ENCODE results near the gene APOL6.

The APOL6 gene

GRCh38 chr22:35648066-35649025 is at the start of gene APOL6:
Gene APOL6 (plus strand): TSS chr22:35648446. CDS start chr22:35656426, 7,980 bp downstream.
- peak; percentile 81 for DNase-seq (ENCODE audit: low read depth)

GRCh38 chr22:35599364-35599763 is 48.9 kb upstream of the APOL6 start:
- no peak for DNase-seq (ENCODE audit: low read depth)

- no peak for DNase-seq (ENCODE audit: low read depth)
These were observed 47.8 kb upstream of the APOL6 start for GRCh38 chr22:35600476-35600875.

GRCh38 chr22:35601013-35601580 is 47.1 kb upstream of the APOL6 start:
- no peak for DNase-seq (ENCODE audit: low read depth)

- peak; percentile 83 for DNase-seq (ENCODE audit: low read depth)
These were observed 46.3 kb upstream of the APOL6 start for GRCh38 chr22:35601743-35602615.

GRCh38 chr22:35604621-35605368 is 43.5 kb upstream of the APOL6 start:
- DNase-seq (ENCODE audit: low read depth): peak; percentile 59

- DNase-seq (ENCODE audit: low read depth): no peak
These were observed 42.9 kb upstream of the APOL6 start for GRCh38 chr22:35605369-35605680.

- no peak for DNase-seq (ENCODE audit: low read depth)
These were observed 42.3 kb upstream of the APOL6 start for GRCh38 chr22:35605851-35606481.

- DNase-seq (ENCODE audit: low read depth): no peak
These were observed 41.3 kb upstream of the APOL6 start for GRCh38 chr22:35606916-35607315.

- no peak for DNase-seq (ENCODE audit: low read depth)
These were observed 40.2 kb upstream of the APOL6 start for GRCh38 chr22:35608088-35608487.

- no peak for DNase-seq (ENCODE audit: low read depth)
These were observed 39.0 kb upstream of the APOL6 start for GRCh38 chr22:35609261-35609660.

GRCh38 chr22:35609761-35610160 is 38.5 kb upstream of the APOL6 start:
- no peak for DNase-seq (ENCODE audit: low read depth)

- DNase-seq (ENCODE audit: low read depth): no peak
These were observed 37.5 kb upstream of the APOL6 start for GRCh38 chr22:35610741-35611140.

- no peak for DNase-seq (ENCODE audit: low read depth)
These were observed 36.9 kb upstream of the APOL6 start for GRCh38 chr22:35611200-35611890.

GRCh38 chr22:35611891-35612576 is 36.2 kb upstream of the APOL6 start:
- no peak for DNase-seq (ENCODE audit: low read depth)

GRCh38 chr22:35612903-35613302 is 35.3 kb upstream of the APOL6 start:
- DNase-seq (ENCODE audit: low read depth): no peak

- no peak for DNase-seq (ENCODE audit: low read depth)
These were observed 33.8 kb upstream of the APOL6 start for GRCh38 chr22:35614404-35614803.

- no peak for DNase-seq (ENCODE audit: low read depth)
These were observed 33.1 kb upstream of the APOL6 start for GRCh38 chr22:35615156-35615555.

- DNase-seq (ENCODE audit: low read depth): no peak
These were observed 32.2 kb upstream of the APOL6 start for GRCh38 chr22:35616043-35616442.

- no peak for DNase-seq (ENCODE audit: low read depth)
These were observed 31.0 kb upstream of the APOL6 start, which contains the start of gene MB for GRCh38 chr22:35617137-35617755. Gene MB (minus strand): TSS chr22:35617329. CDS start chr22:35617257, 72 bp downstream.

All from ELR (cell line).